T-helper 1 cell treated with Interleukin-12 subunit alpha and Interleukin-12 subunit beta and Interleukin-4 antibody, amounts not matched to agents 30 ng/mL and 1 ng/mL, for 36 hours (primary cell): ENCODE data around the gene TMEM181. TPM values are rescaled to one million over a fixed set of nuclear protein-coding genes. Genes with fewer than 3 reads are reported as not detected.
"Not testable (repeated sequence)": the region's sequence is repeated elsewhere in the genome, so short reads cannot be mapped to it uniquely, and the experiment has no call there.

Source experiments
- intact Hi-C: fragments of 100-400 bp; cut with micrococcal nuclease; formaldehyde crosslinking; loops from one replicate; pipeline ENCODE4 v1.15.1; 2024
- total RNA-seq: library from RNA; stranded (reverse); gene quantifications from 2 replicates; pipeline ENCODE4 v1.2.3, GENCODE V29; 2022

TMEM181 gene
- total RNA-seq, 1 donor from 2014 or later: 18.2 TPM

DNA sequence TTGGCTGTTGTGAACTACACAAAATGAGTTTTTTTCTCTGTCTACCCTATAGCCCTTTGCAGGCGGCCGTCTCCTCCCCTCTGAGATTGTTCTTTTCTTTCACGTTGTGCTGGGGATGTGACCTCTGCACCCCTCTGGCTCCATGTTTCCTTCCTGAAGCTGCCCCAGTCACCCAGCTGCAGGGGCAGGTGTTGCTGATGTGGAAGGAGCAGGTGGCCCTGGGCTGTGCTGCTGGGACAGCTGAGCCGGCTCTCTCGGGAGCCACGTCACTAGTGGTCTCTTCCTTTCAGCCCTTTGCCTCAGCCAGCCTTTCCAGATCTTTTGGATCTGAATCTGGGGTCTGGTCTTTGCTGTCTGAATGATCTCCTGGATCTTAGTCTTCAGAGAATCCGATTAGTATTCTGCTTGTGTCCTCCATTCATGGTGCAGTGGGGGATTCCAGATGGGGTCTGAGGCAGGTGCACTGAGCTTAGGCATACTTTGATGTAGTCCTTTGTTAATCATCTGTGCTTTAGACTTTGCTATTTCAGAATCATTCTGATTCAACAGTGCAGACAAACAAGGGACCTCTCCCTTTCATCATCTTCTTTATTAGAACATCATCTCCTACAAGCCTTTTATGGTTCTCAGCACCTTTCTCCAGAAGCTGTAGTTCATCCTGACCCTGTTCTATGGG lies 31.4 kb downstream of the TMEM181 start:
- intact Hi-C loops: loop anchor here (10.0 kb wide), 1 partner anchor 146 kb away; no protein-coding TSS in a partner anchor

DNA sequence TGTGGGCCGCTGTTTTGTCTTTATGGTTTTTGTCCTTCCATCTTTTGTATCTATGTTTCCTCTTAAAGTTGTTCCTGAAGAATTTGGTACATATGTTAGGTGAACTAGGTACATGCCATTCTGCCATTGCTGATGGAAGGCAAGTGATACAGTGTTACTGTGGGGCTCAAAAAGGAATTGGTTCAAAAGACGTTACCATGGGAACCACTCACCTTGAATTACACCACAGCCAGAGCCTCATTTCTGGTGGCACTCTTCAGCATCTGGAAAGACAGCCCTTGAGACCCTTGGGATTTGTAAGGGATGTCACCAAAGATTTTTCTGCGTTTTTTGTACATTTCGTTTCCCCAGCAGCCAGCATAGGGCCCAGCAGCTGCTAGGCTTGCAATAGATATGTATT lies 31.9 kb downstream of the TMEM181 start:
- intact Hi-C loops: loop anchor here (10.0 kb wide), 1 partner anchor 147 kb away; no protein-coding TSS in a partner anchor

DNA sequence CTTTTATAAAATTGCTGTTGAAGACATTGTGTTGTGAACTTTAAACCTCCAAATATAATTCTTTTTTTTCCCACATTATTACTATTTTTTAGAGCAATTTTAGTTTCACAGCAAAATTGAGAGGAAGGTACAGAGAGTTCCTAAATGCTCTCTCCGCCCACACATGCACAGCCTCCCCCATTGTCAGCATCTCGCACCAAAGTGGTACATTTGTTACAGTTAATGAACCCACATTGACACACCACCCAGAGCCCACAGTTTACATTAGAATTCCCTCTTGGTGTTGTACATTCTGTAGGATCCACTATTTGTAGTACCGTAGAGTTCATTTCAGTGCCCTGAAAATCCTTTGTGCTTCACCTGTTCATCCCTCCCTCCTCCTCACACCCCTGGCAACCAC lies 33.8 kb downstream of the TMEM181 start:
- intact Hi-C loops: loop anchor here (10.0 kb wide), 1 partner anchor 149 kb away; no protein-coding TSS in a partner anchor

DNA sequence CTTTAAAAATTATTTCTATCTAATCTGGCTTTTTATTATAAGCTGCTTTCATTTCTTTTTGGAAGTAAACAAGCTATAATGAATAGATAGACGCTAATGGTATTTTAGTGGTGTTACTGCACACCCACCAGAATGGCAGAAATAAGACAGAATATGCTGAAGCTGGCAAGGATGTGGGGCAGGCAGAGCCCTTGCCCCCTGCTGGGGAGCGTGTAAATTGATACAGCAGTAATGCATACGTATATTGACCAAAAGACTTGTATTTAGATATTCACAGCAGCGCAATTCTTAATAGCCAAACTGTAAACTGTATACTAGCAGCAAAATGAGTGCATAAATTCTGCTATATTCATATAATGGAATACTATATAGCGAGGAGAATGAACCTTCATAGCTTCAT lies 35.3 kb downstream of the TMEM181 start:
- intact Hi-C loops: loop anchor here (1.0 to 10.0 kb wide), 3 partner anchors 150 to 381 kb away; no protein-coding TSS in a partner anchor

DNA sequence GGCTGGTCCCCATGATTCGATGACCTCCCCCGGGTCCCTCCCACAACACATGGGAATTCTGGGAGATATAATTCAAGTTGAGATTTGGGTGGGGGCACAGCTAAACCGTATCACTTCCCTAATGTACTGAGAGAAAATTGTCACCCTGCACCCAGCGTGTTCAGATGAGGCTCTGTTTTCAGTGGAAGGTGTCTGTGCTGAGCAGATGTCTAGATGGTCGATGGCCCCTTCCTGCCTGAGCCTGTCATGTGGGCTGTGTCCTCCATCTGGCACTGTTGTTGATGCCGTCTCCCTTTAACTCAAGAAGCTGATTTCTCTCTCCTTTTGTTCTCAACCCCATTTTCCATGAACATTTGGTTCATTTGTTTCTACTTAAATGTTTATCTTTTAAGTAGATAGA lies 37.0 kb downstream of the TMEM181 start:
- intact Hi-C loops: loop anchor here (10.0 kb wide), 1 partner anchor 152 kb away; no protein-coding TSS in a partner anchor

DNA sequence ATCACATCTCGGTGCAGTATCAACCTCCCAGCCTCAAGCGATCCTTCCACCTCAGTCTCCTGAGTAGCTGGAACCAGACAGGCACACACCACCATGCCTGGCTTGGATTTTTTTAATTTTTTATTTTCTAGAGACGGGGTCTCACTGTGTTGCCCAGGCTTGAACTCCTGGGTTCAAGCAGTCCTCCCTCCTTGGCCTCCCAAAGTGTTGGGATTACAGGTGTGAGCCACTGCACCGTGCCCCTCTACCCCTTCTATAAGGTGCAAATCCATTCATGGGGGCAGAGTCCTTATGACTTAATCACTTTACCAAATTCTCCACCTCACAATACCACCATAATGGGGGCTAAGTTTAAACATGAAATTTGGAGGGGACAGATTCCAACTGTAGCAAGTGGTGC lies 37.7 kb downstream of the TMEM181 start:
- intact Hi-C loops: loop anchor here (10.0 kb wide), 1 partner anchor 153 kb away; no protein-coding TSS in a partner anchor

DNA sequence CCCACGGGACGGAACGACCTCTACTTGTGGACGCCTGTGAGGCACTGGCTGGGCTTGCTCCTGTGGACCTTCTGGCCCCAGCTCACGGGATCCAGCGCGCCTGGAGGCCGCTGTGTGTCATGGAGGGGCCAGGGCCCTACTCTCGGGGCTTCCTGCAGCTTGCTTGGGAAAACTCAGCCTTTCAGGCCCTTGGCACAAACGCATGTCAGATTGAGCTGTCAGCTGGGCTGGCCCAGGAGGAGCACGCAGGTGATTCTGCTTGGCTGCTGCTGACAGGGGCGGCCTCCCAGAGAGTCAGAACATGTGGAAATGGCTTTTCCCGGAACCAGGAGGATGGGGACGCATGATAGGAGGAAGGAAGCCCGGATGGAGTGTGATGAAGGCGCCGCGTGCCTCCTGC lies 39.7 kb downstream of the TMEM181 start:
- intact Hi-C loops: loop anchor here (10.0 kb wide), 1 partner anchor 155 kb away; no protein-coding TSS in a partner anchor

DNA sequence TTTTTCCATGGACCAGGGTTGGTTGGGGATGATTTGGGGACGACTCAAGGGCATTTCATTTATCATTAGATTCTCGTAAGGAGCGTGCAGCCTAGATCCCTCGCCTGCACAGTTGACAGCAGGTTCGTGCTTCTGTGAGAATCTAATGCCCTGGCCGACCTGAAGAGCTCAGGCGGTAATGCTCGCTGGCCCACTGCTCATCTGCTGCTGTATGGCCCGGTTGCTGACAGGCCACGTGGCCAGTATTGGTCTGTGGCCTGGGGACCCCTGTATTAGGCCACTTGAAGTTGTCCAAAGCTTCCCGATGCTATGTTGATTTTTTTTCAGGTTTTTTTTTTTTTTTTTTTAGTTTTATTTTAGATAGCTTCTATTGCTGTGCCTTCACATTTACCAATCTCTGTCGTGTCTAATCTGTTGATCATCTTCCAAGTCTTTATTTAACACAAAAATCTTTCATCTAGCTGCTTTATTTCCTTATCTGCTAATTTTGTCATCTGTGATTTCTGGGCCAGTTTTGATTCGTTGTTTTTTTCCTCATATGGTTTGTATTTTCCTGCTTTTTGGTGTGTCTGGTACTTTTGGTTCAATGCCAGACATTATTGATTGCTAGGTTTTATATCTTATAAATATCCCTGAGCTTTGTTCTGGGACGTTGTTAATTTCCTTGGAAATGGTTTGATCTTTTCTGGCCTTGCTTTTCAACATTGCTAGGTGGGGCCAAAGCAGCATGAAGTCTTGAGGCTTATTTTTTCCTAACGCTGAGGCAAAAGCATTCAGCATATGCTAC lies 43.6 kb downstream of the TMEM181 start:
- intact Hi-C loops: no loop called here

DNA sequence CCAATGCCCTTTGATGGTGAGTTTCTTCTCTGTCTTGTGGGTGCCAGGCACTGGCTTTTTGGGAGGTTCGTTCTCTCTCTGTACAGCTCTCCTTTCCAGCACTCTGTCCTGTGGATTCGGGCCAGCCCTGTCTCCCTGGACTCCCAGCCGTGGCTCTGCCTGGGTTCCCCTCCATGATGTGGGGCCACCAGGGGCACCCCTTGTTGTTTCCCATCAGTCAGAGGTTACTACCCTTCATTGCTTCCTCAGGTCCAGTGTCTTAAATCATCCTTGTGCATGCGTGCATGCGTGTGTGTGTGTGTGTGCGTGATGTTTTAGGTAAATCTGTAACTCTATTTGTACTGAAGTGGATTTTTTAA lies 44.1 kb downstream of the TMEM181 start:
- intact Hi-C loops: no loop called here

DNA sequence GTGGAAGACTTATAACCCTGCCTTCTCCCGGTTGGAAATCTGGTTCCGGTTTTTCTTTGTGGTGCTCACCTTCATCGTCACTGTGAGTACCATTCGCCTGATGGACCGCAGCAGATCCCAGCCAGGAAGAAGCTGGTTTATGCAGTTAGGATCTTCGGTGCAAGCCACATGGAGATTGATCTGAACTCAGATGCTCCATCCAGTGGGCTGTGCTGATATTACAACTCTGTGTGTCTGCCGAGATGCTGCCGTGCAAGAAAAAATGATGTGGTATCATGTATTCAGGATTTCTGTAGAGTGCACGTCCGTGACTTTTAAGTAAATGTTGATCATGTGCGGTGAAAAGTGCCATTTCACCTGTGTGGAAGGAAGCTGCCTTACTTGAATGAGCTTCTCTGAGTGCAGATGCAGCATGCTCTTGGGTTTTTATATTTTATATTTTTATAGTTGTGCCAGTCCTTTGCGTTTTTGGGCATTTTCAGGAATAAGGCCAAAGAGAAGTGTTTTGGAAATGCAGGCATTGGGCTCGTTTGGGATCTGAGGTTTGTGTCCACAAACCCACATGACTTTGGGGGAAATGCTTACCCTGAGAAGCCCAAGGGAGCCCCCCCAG lies 45.5 kb downstream of the TMEM181 start:
- intact Hi-C loops: loop anchor here (1.0 kb wide), 3 partner anchors 86 to 391 kb away; no protein-coding TSS in a partner anchor

DNA sequence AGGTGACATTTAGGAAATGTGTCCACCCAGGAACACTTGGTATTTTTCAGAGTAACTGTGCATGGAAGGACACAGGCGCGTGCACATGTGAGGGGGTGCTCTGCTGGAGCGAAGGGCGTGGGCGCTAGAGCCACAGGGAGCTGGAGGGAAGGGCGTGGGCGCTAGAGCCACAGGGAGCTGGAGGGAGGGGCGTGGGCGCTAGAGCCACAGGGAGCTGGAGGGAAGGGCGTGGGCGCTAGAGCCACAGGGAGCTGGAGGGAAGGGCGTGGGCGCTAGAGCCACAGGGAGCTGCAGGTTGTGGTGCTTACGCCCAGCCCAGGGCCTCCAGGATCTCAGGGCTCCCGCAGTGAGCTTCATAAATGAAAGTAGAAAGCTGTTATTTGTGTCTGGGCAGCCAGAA lies 46.1 kb downstream of the TMEM181 start:
- intact Hi-C loops: not testable (repeated sequence)

DNA sequence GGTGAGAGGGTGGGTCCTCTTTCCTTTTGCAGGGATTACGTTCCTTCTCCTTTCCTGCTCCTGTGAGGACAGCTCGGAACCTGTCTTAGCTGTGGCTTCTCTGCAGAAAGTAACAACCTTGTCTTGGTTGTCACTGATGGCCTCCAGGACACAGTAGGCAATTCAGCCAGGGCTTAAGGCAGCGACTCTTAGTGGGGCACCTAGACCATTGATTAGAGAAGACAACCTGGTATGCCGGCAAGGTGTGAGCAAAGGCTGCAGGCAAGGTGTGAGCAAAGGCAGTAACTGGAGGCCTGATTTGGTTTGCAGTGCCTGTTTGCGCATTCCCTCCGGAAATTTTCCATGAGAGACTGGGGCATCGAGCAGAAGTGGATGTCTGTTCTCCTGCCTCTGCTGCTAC lies 47.0 kb downstream of the TMEM181 start:
- intact Hi-C loops: no loop called here

DNA sequence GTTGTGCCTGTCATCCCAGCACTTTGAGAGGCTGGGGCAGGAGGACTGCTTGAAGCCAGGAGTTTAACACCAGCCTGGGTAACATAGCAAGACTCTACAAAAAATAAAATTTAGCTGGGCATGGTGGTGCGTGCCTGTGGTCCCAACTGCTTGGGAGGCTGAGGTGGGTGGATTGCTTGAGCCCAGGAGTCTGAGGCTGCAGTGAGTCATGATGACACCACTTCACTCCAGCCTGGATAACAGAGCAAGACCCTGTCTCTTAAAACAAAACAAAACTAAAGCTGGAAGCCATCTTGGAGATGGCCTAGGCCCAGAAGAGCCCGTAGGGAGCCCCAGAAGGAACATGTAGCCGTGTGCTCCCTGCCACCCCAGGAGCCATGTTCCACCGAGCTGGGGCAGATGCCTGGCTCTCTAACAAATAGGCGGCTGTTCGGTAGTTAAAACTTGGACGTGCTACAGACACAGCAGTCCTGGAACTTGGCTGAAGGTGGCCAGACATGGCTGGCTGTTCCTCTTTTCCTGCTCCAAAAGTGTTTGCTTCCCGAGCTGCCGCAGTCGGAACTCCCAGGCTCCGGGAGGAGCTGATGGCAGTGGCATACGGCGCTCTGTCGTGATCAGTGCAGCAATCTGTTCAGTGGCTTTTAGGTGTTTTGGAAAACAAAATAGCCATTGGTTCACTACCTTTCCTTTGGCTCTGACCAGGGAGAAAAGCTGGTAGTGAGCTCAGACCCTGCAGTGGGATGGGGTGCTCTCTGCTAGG lies 47.7 kb downstream of the TMEM181 start:
- intact Hi-C loops: no loop called here

DNA sequence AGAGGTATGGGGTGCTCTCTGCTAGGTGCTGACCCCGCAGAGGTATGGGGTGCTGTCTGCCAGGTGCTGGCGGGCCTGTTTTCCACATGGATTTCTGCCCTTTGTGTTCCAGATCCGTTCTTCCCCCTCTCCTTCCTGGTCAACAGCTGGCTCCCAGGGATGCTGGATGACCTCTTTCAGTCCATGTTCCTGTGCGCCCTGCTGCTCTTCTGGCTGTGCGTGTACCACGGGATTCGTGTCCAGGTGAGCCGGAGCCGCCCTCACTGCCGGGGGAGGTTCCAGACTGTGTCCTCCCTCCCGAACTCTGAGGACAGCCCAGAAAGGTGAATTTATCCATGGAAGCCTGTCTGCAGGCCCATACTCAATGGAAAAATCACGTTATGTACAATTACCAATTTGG lies 48.3 kb downstream of the TMEM181 start:
- intact Hi-C loops: no loop called here

DNA sequence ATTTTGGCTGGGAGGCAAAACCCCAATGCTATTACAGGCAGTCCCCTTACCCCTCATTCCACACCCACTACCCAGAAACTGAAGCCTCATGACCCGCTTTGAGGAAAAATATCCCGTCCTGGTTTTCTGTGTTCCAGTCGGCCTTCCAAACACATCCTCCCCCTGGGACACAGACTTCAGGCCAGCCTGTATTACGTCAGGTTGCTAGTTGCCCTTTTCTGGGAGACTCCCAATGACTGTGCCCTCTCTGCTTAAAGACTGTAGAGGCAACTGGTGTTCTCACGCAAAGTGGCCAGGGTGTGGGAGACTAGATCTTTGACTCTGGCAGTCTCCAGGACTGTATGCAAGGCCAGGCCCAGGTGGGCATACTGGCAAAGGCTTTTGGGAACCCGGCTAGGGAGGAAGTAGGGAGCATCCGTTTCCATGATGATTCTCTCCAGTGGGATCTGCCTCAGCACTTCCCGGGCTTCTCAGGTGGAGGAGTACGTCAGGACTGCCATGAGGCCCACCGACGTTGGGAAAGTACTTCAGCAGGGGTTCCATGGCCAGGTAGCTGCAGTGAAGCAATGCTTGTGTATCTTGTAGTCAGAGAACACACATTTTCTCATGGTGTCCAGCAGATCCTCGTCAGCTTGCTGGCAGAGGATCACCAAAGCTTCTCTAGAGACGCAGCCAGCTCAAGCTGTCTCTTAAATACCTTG lies 49.7 kb downstream of the TMEM181 start:
- intact Hi-C loops: no loop called here

DNA sequence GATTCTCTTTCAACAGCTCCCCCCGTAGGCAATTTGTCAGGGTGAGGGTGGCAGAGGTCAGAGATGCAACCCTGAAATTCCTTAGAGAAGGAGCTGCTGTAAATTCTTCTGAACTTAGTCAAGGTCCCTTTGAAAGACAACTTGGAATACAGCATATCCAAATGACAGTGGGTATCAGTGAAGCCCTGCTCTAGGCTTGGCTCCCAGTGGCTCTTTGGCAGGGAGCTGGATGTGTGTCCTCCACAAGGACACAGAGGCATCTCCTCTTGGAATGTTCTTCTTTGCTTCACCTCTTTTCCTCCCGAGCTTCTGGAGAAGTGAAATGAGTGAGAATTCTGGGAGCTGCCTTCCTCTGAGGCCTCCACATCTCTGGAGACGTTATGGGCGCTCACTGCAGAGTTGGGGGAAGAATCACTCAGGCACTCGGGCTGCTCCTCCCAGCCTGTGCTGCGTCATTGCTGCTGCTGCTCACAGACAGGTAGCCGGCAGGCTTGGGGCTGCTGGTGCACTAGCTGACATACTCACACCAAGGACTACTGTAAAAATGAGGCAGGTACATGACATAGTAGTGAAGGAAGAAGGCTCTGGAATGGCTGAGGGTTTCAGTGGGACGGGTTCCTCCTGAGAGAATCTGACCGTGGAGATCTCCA lies 50.6 kb downstream of the TMEM181 start:
- intact Hi-C loops: no loop called here

DNA sequence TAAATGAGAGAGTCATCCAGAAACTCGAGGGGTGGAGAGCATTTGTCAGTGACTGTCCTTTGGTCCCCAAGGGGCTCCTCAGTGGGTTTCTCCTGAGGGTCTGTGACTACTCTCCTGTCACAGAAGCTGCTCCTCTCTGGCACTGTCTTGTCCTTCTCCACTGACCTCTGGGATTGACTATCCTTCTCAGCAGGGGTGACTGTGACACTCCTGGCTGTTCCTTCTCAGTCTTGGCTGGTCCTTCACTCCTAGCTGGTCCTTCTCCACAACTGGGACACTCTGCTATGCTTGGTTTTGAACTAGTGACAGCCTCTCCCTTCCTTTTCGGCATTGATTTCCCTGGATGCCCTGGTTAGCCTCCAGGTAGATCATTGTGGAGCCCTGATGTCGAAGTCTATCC lies 51.1 kb downstream of the TMEM181 start:
- intact Hi-C loops: no loop called here

DNA sequence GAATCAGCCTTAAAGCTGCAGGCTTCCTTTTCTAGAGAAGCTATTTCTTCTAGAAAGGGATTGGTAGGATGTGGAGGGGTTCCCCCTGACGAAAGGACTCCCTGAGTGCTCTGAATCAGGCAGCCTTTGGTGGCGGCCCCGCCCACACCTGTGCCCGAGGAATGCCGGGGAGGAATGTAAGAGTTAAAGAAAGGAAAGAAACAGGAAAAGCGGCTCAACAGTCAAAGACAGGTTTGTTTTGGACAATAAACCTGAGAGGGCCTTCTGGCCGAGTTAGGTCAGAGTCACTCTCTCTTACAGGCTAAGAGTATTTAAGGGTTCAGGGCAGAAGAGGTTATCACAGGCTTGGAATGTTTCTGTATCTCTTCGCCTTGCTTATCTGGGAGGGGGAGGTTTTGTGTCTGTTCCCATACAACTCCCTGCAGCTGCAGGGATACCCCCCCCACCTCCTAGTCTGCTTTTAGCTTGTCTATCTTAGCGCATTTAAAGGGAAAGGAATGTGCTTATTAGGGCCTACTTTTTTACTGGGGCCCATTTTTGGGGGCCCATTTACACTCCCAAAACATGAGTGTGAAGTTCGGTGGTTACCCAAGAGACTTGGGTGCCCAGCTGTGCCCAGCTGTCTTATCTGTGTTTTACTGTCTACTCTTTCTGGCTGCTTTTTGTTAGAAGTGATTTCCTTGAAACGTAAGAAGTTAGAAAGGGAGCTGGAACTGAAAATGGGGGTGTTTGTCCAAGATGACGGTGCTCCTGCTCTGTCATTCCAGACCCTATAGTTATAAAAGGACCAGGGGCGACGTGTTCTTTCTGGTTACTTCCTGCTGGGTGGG lies 51.9 kb downstream of the TMEM181 start:
- intact Hi-C loops: no loop called here

DNA sequence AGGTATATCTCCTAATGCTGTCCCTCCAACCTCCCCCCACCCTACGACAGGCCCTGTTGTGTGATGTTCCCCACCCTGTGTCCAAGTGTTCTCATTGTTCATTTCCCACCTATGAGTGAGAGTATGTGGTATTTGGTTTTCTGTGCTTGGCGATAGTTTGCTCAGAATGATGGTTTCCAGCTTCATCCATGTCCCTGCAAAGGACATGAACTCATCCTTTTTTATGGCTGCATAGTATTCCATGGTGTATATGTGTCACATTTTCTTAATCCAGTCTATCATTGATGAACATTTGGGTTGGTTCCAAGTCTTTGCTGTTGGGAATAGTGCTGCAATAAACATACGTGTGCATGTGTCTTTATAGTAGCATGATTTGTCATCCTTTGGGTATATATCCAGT lies 54.7 kb downstream of the TMEM181 start:
- intact Hi-C loops: not testable (repeated sequence)
